Sciatic nerve (tissue), 2 donors: ENCODE data around the gene PEX13. TPM values are rescaled to one million over a fixed set of nuclear protein-coding genes. Genes with fewer than 3 reads are reported as not detected.

Experiments
- ATAC-seq: fragments of 200-7000 bp; cut with Tn5 transposase; one replicate; pipeline ENCODE4 v1.9.1; 2020; ENCODE audit warnings: mild to moderate bottlenecking, moderate library complexity
- DNase-seq: peaks from one replicate; pipeline ENCODE4 v3.0.0-alpha.2; 2020; ENCODE audit warnings: low spot score
- intact Hi-C: fragments of 100-400 bp; cut with DNase I; formaldehyde crosslinking; loops from one replicate; pipeline ENCODE4 v1.14.2; 2022
- total RNA-seq: library from RNA; stranded (reverse); fragmentation: NEBNext Ultra II Directional; extraction: Animal tissue kit (Norgen Biotek cat#: 25700); gene quantifications from one replicate; pipeline ENCODE4 v1.2.1, GENCODE V29; 2021
- donor health status: DM: no; HTN: no; CAD: no.
- donor health status: DM: no; HTN: no; CAD: no.

Gene PEX13
- total RNA-seq, 1 donor from 2014 or later: 22.6 TPM

- DNase-seq (no peak), ATAC-seq (peak; percentile 53)
- intact Hi-C loops: no loop called here
Observed at GRCh38 chr2:61044636-61045035, 27.1 kb downstream of the PEX13 start.

- intact Hi-C loops: no loop called here
- DNase-seq (no peak), ATAC-seq (no peak)
Observed at GRCh38 chr2:61045226-61045625, 27.7 kb downstream of the PEX13 start.

GRCh38 chr2:61045999-61046398 is 28.5 kb downstream of the PEX13 start:
- ATAC-seq: no peak
- no peak for DNase-seq
- intact Hi-C loops: no loop called here

GRCh38 chr2:61055557-61055956 is 38.0 kb downstream of the PEX13 start:
- DNase-seq: no peak
- intact Hi-C loops: no loop called here
- ATAC-seq: no peak

- DNase-seq: no peak
- ATAC-seq: no peak
- intact Hi-C loops: no loop called here
Observed at GRCh38 chr2:61057562-61057961, 40.0 kb downstream of the PEX13 start.

GRCh38 chr2:61059382-61059781 is 41.9 kb downstream of the PEX13 start:
- intact Hi-C loops: no loop called here
- no peak for ATAC-seq
- DNase-seq: no peak

GRCh38 chr2:61065714-61066709 is 48.5 kb downstream of the PEX13 start, which contains the start of gene SANBR:
Gene SANBR, plus strand, starts transcription at chr2:61065871. Its CDS starts 4,480 bp downstream, at chr2:61070351.
- peak; percentile 98 for ATAC-seq
- peak; percentile 87 for DNase-seq
- intact Hi-C loops: no loop called here

- ATAC-seq: no peak
- intact Hi-C loops: no loop called here
- no peak for DNase-seq
Observed at GRCh38 chr2:61074100-61074499, 56.6 kb downstream of the PEX13 start.

GRCh38 chr2:61085883-61086282 is 68.4 kb downstream of the PEX13 start:
- intact Hi-C loops: no loop called here
- no peak for DNase-seq
- no peak for ATAC-seq

GRCh38 chr2:61089797-61090196 is 72.3 kb downstream of the PEX13 start:
- DNase-seq: no peak
- intact Hi-C loops: no loop called here
- ATAC-seq: no peak

- intact Hi-C loops: no loop called here
- DNase-seq (no peak), ATAC-seq (no peak)
Observed at GRCh38 chr2:61090386-61090921, 72.9 kb downstream of the PEX13 start.

- DNase-seq (no peak), ATAC-seq (no peak)
- intact Hi-C loops: no loop called here
Observed at GRCh38 chr2:61091485-61091884, 74.0 kb downstream of the PEX13 start.

- no peak for ATAC-seq
- intact Hi-C loops: no loop called here
- no peak for DNase-seq
Observed at GRCh38 chr2:61096438-61096837, 78.9 kb downstream of the PEX13 start.

GRCh38 chr2:61100801-61101200 is 83.3 kb downstream of the PEX13 start:
- intact Hi-C loops: no loop called here
- no peak for DNase-seq

More at GRCh38 chr2:61100801-61101200, 83.3 kb downstream of the PEX13 start:
- ATAC-seq: no peak

Other genes starting within 250 kb of the PEX13 start
- gene REL, start 136.1 kb upstream of the PEX13 start, total RNA-seq: 28.4 TPM
- gene PUS10, start 535 bp downstream of the PEX13 start, total RNA-seq: 8.2 TPM
- gene SANBR, start 48.2 kb downstream of the PEX13 start, total RNA-seq: 19.7 TPM
- gene C2orf74, start 144.5 kb downstream of the PEX13 start, total RNA-seq: 28.4 TPM